ENCODE data around the gene MRM3.
"Not testable (repeated sequence)": the region's sequence is repeated elsewhere in the genome, so short reads cannot be mapped to it uniquely, and the experiment has no call there.

MRM3 gene

GRCh38 chr17:806781-807522 lies 24.8 kb downstream of the MRM3 start:
- Mint-ChIP-seq H3K27me3 (no peaks in the 10 kb centered on the region), H3K4me3 (no peak overlapping the region), H3K9me3 (no peaks in the 10 kb centered on the region), H3K4me1 (no peaks in the 10 kb centered on the region), H3K36me3 (no peaks in the 10 kb centered on the region), H3K27ac (no peak overlapping the region)
- DNase-seq = no peak
- CTCF ChIA-PET = no interaction called here

GRCh38 chr17:807523-808294 lies 25.6 kb downstream of the MRM3 start:
- DNase-seq = no peak
- no peaks in the 10 kb centered on the region for H3K36me3 Mint-ChIP-seq
- H3K4me3 Mint-ChIP-seq = no peak overlapping the region
- H3K4me1 Mint-ChIP-seq = no peaks in the 10 kb centered on the region
- H3K27ac Mint-ChIP-seq = no peak overlapping the region
- H3K9me3 Mint-ChIP-seq = peaks cover 4% of the 10 kb centered on the region
- no peaks in the 10 kb centered on the region for H3K27me3 Mint-ChIP-seq
- CTCF ChIA-PET = no interaction called here

GRCh38 chr17:811051-811784 lies 29.1 kb downstream of the MRM3 start:
- CTCF ChIA-PET = no interaction called here
- Mint-ChIP-seq H3K27ac (no peak overlapping the region), H3K4me1 (no peaks in the 10 kb centered on the region), H3K4me3 (no peak overlapping the region), H3K9me3 (peaks cover 4% of the 10 kb centered on the region), H3K36me3 (no peaks in the 10 kb centered on the region), H3K27me3 (no peaks in the 10 kb centered on the region)
- no peak for DNase-seq

- no peak overlapping the region for H3K27ac Mint-ChIP-seq
- H3K9me3 Mint-ChIP-seq = peaks cover 4% of the 10 kb centered on the region
- no peaks in the 10 kb centered on the region for H3K4me1 Mint-ChIP-seq
- H3K4me3 Mint-ChIP-seq = no peak overlapping the region
- no peaks in the 10 kb centered on the region for H3K36me3 Mint-ChIP-seq
- CTCF ChIA-PET = no interaction called here
- no peak for DNase-seq
- H3K27me3 Mint-ChIP-seq = no peaks in the 10 kb centered on the region
These were observed 30.6 kb downstream of the MRM3 start for GRCh38 chr17:812638-813204.

GRCh38 chr17:814371-814770 lies 32.2 kb downstream of the MRM3 start:
- no peak for DNase-seq
- H3K27me3 Mint-ChIP-seq = no peaks in the 10 kb centered on the region
- no peaks in the 10 kb centered on the region for H3K4me1 Mint-ChIP-seq
- H3K36me3 Mint-ChIP-seq = no peaks in the 10 kb centered on the region
- no peak overlapping the region for H3K27ac Mint-ChIP-seq
- CTCF ChIA-PET = no interaction called here
- H3K9me3 Mint-ChIP-seq = peaks cover 4% of the 10 kb centered on the region
- H3K4me3 Mint-ChIP-seq = no peak overlapping the region

GRCh38 chr17:819251-819650 lies 37.1 kb downstream of the MRM3 start:
- DNase-seq = no peak
- Mint-ChIP-seq H3K4me1 (no peaks in the 10 kb centered on the region), H3K9me3 (no peaks in the 10 kb centered on the region), H3K4me3 (no peak overlapping the region), H3K27ac (no peak overlapping the region), H3K27me3 (no peaks in the 10 kb centered on the region), H3K36me3 (no peaks in the 10 kb centered on the region)
- CTCF ChIA-PET = no interaction called here

GRCh38 chr17:823501-823902 lies 41.3 kb downstream of the MRM3 start:
- Mint-ChIP-seq H3K4me1 (no peaks in the 10 kb centered on the region), H3K4me3 (no peak overlapping the region), H3K27ac (no peak overlapping the region), H3K36me3 (no peaks in the 10 kb centered on the region), H3K27me3 (no peaks in the 10 kb centered on the region), H3K9me3 (no peaks in the 10 kb centered on the region)
- CTCF ChIA-PET = no interaction called here
- DNase-seq = no peak

- Mint-ChIP-seq H3K36me3 (no peaks in the 10 kb centered on the region), H3K4me1 (no peaks in the 10 kb centered on the region), H3K27ac (no peak overlapping the region), H3K4me3 (no peak overlapping the region), H3K9me3 (no peaks in the 10 kb centered on the region), H3K27me3 (no peaks in the 10 kb centered on the region)
- CTCF ChIA-PET = no interaction called here
- no peak for DNase-seq
These were observed 42.2 kb downstream of the MRM3 start for GRCh38 chr17:824378-824777.

GRCh38 chr17:825216-825615 lies 43.1 kb downstream of the MRM3 start:
- CTCF ChIA-PET = no interaction called here
- no peaks in the 10 kb centered on the region for H3K4me1 Mint-ChIP-seq
- no peaks in the 10 kb centered on the region for H3K27me3 Mint-ChIP-seq
- peaks cover 2% of the 10 kb centered on the region for H3K9me3 Mint-ChIP-seq
- no peak overlapping the region for H3K4me3 Mint-ChIP-seq
- no peak overlapping the region for H3K27ac Mint-ChIP-seq
- no peaks in the 10 kb centered on the region for H3K36me3 Mint-ChIP-seq
- DNase-seq = no peak

- Mint-ChIP-seq H3K36me3 (no peaks in the 10 kb centered on the region), H3K9me3 (peaks cover 2% of the 10 kb centered on the region), H3K4me3 (no peak overlapping the region), H3K4me1 (no peaks in the 10 kb centered on the region), H3K27ac (no peak overlapping the region), H3K27me3 (no peaks in the 10 kb centered on the region)
- CTCF ChIA-PET = no interaction called here
- no peak for DNase-seq
These were observed 44.6 kb downstream of the MRM3 start for GRCh38 chr17:826778-827177.

GRCh38 chr17:828761-829160 lies 46.6 kb downstream of the MRM3 start:
- Mint-ChIP-seq H3K36me3 (no peaks in the 10 kb centered on the region), H3K27ac (no peak overlapping the region), H3K4me1 (no peaks in the 10 kb centered on the region), H3K9me3 (peaks cover 2% of the 10 kb centered on the region), H3K4me3 (no peak overlapping the region), H3K27me3 (peaks cover 3% of the 10 kb centered on the region)
- CTCF ChIA-PET = no interaction called here
- no peak for DNase-seq

GRCh38 chr17:829614-830013 lies 47.5 kb downstream of the MRM3 start:
- H3K27ac Mint-ChIP-seq, DNase-seq, H3K27me3 Mint-ChIP-seq, H3K9me3 Mint-ChIP-seq, CTCF ChIA-PET, H3K4me3 Mint-ChIP-seq, H3K36me3 Mint-ChIP-seq, H3K4me1 Mint-ChIP-seq: not testable (repeated sequence)

- DNase-seq = no peak
- CTCF ChIA-PET = no interaction called here
- Mint-ChIP-seq H3K9me3 (peaks cover 2% of the 10 kb centered on the region), H3K4me1 (no peaks in the 10 kb centered on the region), H3K27ac (no peak overlapping the region), H3K27me3 (peaks cover 3% of the 10 kb centered on the region), H3K4me3 (no peak overlapping the region), H3K36me3 (no peaks in the 10 kb centered on the region)
These were observed 48.2 kb downstream of the MRM3 start for GRCh38 chr17:830381-830780.

- no peak overlapping the region for H3K4me3 Mint-ChIP-seq
- H3K36me3 Mint-ChIP-seq = no peaks in the 10 kb centered on the region
- CTCF ChIA-PET = no interaction called here
- H3K4me1 Mint-ChIP-seq = no peaks in the 10 kb centered on the region
- DNase-seq = no peak
- H3K27ac Mint-ChIP-seq = no peak overlapping the region
- H3K9me3 Mint-ChIP-seq = peaks cover 2% of the 10 kb centered on the region
- H3K27me3 Mint-ChIP-seq = peaks cover 3% of the 10 kb centered on the region
These were observed 48.8 kb downstream of the MRM3 start for GRCh38 chr17:830950-831349.

Measured in activated naive CD4-positive, alpha-beta T cell treated with anti-CD3 and anti-CD28 coated beads, Interleukin-2, amount 10 ng/mL, durations not matched to agents 7 days and 5 days (primary cell).